ENCODE results near the gene WNT1. TPM values are rescaled to one million over a fixed set of nuclear protein-coding genes. Genes with fewer than 3 reads are reported as not detected.

Gene WNT1
- total RNA-seq, 1 experiment from 2014 or later: not detected

DNA sequence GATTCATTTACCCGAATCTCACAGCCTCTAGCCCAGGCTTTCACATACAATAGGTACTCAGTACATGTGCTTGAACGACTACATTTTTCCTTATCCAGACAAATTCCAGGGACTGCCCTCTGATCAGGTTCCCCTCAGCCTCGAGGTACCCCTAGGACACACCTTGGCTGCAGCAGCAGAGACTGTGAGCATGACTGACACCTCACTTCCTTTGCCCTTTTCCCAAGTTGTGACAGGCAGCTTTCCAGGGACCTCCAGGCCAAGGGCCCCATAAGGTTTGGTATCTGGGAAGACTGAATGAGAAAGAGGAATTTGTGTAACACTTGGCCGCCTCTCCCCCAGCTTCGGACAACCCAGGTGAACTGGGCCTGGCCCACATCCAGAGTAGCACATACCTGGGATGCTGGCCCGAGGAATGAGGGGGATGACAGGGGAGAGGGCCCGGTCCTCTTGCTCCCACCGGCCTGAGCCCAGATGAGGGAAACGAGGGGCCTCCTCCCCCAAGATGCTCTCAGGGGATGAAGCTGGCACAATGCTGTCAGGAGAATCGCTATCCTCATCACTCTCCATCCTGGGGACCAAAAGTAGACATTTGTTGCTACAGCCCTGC lies 50.6 kb downstream of the WNT1 start:
- DNase-seq (ENCODE audit: low spot score): no peak

- no peak for DNase-seq (ENCODE audit: low spot score)
These were observed 52.0 kb downstream of the WNT1 start for GRCh38 chr12:49030119-49030518.

- no peak for DNase-seq (ENCODE audit: low spot score)
These were observed 52.8 kb downstream of the WNT1 start for GRCh38 chr12:49030714-49031572.

DNA sequence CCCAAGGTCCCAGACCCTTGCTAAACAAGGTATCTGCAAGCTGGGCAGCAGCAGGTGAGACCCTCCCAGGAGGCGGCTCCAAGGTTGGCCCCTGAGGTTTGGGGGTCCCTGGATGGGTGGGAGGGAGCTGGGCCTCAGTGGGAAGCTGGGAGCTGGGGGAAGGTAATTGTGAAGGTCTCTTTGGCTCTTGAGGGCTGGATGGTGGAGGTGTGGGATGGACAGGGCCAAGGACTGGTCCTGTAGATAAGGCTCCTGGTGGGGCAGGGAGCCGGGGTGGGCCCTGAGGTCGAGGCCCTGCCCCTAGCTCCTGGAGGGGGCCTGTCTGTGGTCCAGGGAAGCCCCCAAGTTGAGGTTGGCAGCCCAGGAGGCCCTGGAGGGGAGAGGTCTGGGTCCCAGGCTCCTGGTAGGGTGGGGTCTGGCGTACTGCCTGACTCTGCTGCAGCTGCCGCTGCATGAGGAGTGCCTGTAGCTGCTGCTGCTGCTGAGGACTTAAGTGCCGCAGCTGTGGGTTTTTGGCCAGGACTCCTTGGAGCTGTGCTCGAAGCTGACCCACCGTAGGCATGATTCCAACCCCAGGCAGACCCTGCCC lies 53.5 kb downstream of the WNT1 start:
- DNase-seq (ENCODE audit: low spot score): no peak

Other genes starting within 250 kb of the WNT1 start
- 7.8 and 8.5 TPM in 2 replicates for gene ADCY6, start 189.2 kb upstream of the WNT1 start, total RNA-seq (2014; rRNA removed; shearing (Covaris generic))
- 15.1 and 17.7 TPM in 2 replicates for gene CACNB3, start 159.8 kb upstream of the WNT1 start, total RNA-seq (2014; rRNA removed; shearing (Covaris generic))
- gene DDX23, start 126.2 kb upstream of the WNT1 start, total RNA-seq (2014; rRNA removed; shearing (Covaris generic)): 65.5 and 75.0 TPM in 2 replicates
- gene RND1, start 112.5 kb upstream of the WNT1 start, total RNA-seq (2014; rRNA removed; shearing (Covaris generic)): 0.06 and 0.14 TPM in 2 replicates
- gene FKBP11, start 52.8 kb upstream of the WNT1 start, total RNA-seq (2014; rRNA removed; shearing (Covaris generic)): 12.1 and 14.2 TPM in 2 replicates
- gene ARF3, start 20.8 kb upstream of the WNT1 start, total RNA-seq (2014; rRNA removed; shearing (Covaris generic)): 111 and 127 TPM in 2 replicates
- 0.08 TPM in 1 of 2 replicates, not detected in the other for gene WNT10B, start 6.6 kb upstream of the WNT1 start, total RNA-seq (2014; rRNA removed; shearing (Covaris generic))
- 0.06 and 0.14 TPM in 2 replicates for gene DDN, start 21.1 kb downstream of the WNT1 start, total RNA-seq (2014; rRNA removed; shearing (Covaris generic))
- gene PRKAG1, start 40.5 kb downstream of the WNT1 start, total RNA-seq (2014; rRNA removed; shearing (Covaris generic)): 94.4 and 105 TPM in 2 replicates
- gene KMT2D, start 82.5 kb downstream of the WNT1 start, total RNA-seq (2014; rRNA removed; shearing (Covaris generic)): 6.9 and 9.4 TPM in 2 replicates
- gene RHEBL1, start 91.7 kb downstream of the WNT1 start, total RNA-seq (2014; rRNA removed; shearing (Covaris generic)): 0.99 and 2.4 TPM in 2 replicates
- gene DHH, start 116.5 kb downstream of the WNT1 start, total RNA-seq (2014; rRNA removed; shearing (Covaris generic)): 0.02 TPM in 1 of 2 replicates, not detected in the other
- gene LMBR1L, start 132.5 kb downstream of the WNT1 start, total RNA-seq (2014; rRNA removed; shearing (Covaris generic)): 10.6 and 27.3 TPM in 2 replicates
- 3,840 and 4,099 TPM in 2 replicates for gene TUBA1B, start 153.1 kb downstream of the WNT1 start, total RNA-seq (2014; rRNA removed; shearing (Covaris generic))
- 403 and 523 TPM in 2 replicates for gene TUBA1A, start 210.8 kb downstream of the WNT1 start, total RNA-seq (2014; rRNA removed; shearing (Covaris generic))

All from H4 (cell line).